HG03378 (cell line): ENCODE measurements around the gene IQCN.
"Not testable (repeated sequence)": the region's sequence is repeated elsewhere in the genome, so short reads cannot be mapped to it uniquely, and the experiment has no call there.

Source experiments
- ATAC-seq: cut with Tn5 transposase; IDR thresholded peaks from one replicate; pipeline ENCODE4 v1.9.1; 2021; ENCODE audit warnings: mild to moderate bottlenecking, moderate library complexity; ENCODE audit not compliant: unreplicated experiment

IQCN gene

DNA sequence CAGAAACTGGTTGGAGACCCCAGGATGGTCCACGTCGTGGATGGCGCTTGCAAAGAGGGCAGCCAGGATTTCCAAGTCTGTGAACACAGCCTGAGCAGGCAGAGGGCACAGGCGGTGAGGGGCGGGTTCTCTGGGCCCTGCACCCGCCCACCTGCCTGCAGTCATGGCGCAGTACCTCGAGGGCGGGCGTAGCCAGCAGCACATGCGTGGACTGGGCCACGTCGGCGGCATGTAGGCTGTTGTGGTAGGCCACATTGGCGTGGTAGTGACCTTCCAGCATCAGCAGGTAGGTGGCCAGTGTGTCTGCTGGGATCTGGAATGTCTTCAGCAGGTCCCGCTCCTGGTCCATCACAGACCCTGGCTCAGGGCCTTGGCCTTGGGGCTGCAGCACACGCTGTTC lies 56.1 kb downstream of the IQCN start:
- ATAC-seq: no peak

DNA sequence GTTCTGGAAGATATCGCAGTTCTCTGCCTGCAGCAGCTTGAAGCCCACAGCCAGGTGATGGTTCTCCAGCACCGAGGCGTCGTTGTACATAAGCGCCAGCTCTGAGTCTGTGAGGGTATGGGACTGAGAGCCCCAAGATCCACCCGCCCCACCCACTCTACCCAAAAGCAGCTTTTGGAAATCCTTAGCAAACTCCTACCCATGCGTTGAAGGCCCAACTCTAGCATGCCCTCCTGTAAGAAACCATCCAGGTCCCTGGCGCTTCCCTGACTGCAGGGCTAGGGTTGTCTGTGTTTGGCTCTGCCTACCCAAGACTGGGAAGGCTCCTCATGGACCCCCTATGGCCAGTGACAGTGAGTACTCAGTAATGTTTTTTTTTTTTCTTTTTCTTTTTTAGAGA lies 57.5 kb downstream of the IQCN start:
- no peak for ATAC-seq

DNA sequence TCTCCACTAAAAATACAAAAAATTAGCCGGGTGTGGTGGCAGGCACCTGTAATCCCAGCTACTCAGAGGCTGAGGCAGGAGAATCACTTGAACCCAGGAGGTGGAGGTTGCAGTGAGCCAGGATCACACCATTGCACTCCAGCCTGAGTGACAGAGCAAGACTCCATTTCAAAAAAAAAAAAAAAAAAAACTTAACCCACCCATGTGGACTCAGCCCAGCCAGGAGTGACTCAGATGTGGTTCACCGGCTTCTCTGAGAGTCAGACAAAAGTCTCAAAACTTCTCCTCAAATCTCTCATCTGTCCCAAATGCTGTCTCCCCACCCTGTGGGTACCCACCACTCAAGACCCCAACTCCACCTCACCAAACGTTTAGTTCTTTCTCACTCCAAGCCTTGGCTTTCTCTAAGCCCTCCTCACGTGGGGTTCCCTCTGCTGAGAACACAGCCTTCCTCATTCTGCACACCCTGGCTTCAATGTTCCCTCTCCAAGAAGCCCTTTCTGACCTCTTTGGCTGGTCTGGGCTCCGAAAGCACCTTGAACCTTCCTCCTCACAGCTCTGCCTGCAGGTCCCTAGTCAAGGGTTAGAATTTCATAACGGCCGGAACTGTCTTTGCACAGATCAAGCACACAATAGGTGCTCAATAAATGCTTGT lies 59.3 kb downstream of the IQCN start:
- no peak for ATAC-seq

DNA sequence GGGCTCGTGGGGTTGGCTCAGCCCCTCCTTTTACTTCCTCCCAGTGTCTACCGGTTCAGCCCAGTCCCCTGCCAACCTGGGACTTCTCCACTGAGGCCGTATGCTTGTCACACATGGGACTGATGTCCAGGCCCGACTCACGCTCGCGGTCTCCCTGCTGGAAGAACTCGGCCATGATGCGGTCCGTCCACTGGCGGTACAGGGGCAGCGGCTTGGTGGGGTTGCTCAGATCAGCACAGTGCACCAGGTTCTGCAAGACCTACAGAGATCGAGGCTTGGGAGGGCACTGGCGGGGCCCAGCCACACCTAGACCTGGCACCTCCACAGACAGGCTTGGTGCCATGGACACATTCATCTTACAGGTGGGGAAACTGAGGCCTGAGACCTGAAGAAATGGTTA lies 62.6 kb downstream of the IQCN start:
- no peak for ATAC-seq

DNA sequence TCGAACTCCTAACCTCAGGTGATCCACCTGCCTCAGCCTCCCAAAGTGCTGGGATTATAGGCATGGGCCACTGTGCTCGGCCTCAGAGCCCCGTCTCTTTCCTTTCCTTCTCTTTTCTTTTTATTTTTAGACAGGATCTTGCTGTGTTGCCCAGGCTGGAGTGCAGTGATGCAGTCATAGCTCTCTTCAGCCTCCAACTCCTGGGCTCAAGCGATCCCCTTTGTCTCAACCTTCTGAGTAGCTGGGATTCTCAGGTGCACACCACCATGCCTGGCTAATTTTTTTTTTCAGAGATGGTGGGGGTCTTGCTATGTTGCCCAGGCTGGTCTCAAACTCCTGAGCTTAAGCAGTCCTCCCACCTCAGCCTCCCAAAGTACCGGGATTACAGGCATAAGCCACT lies 64.3 kb downstream of the IQCN start:
- ATAC-seq: not testable (repeated sequence)

DNA sequence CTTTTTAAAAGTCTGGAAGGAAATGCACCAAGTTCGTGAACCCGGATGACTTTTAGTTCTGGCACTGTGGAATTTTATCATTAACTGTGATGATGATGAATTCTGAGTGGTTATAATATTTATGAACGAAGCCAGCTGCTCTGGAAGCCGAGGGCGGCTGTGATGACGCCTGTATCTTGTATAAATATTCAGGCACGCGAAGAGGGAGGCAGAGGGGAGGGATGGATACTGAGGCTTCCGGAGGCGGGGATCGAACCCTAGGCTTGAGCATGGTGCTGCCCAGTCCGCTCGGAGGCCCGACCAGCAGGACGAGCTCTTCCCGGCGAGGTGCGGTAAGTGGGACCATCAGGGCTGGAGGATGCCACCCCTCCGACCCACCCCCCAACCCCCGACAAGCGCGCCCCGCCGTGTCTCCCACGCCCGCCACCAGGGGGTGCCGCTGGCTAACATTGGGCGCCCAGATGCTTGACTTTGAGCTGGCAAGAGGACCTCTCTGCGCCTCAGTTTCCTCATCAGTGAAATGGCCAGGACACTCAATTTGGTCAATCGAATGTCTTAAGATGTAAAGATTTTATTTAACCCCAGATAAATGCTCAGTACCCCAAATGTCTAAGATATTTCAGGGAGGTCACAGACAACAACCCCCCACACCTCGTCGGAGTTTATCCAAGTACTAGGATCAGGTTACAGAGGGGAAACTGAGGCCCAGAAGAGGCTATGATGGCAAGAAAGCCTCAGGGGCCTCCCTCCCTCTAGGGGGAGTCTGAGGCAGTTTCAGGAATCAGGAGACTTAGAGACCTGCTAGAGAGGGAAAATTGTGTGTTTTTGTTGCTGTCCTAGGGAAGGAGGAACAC lies 65.9 kb downstream of the IQCN start:
- ATAC-seq: no peak
